GM12872 (cell line): Measurements from ENCODE around the gene TRIM63.

Source experiments
- CTCF ChIP-seq: IDR thresholded peaks from 3 replicates; pipeline ENCODE4 v1.5.1; 2011; ENCODE audit warnings: low read depth, mild to moderate bottlenecking, low read length, moderate library complexity; ENCODE audit not compliant: insufficient read depth

Gene TRIM63

GRCh38 chr1:26082020-26082350, 14.6 kb upstream of the TRIM63 start:
- no peak for TF ChIP-seq CTCF

- no peak for TF ChIP-seq CTCF
Observed at GRCh38 chr1:26081267-26082019, 14.0 kb upstream of the TRIM63 start.

GRCh38 chr1:26079960-26080814, 12.8 kb upstream of the TRIM63 start:
- no peak for TF ChIP-seq CTCF

GRCh38 chr1:26079178-26079563, 11.7 kb upstream of the TRIM63 start:
- no peak for TF ChIP-seq CTCF

GRCh38 chr1:26078286-26079177, 11.1 kb upstream of the TRIM63 start:
- no peak for TF ChIP-seq CTCF

GRCh38 chr1:26077524-26077923, 10.1 kb upstream of the TRIM63 start:
- no peak for TF ChIP-seq CTCF
